Heart left ventricle (tissue), 16 donors: ENCODE data around the gene IL11. TPM values are rescaled to one million over a fixed set of nuclear protein-coding genes. Genes with fewer than 3 reads are reported as not detected.
A peak's percentile ranks its signal among the peaks of the same experiment; 100 is the strongest.

Experiments used
- ATAC-seq, 4 donors: fragments of 200-7000 bp; cut with Tn5 transposase; one replicate each; pipeline ENCODE4 v1.9.1; 2020 to 2022; ENCODE audit warnings: moderate library complexity in 4 of 4, mild to moderate bottlenecking in 3 of 4, moderate number of reproducible peaks in 1 of 4
- DNase-seq, 5 donors: peaks; one replicate each; pipeline ENCODE4 v3.0.0-alpha.2; 2020
- H3K27ac ChIP-seq, 12 donors: fragments of 200-600 bp; sonication (generic) in 4 of 12; one replicate each; pipeline versions ENCODE4 v1.5.0 to v1.8.0; 2016 to 2022; ENCODE audit warnings: mild to moderate bottlenecking in 2 of 12
- H3K27me3 ChIP-seq, 9 donors: fragments of 200-600 bp; sonication (generic) in 2 of 9; one replicate each; pipeline versions ENCODE4 v1.5.1 to v1.8.0; 2016 to 2022; ENCODE audit warnings: mild to moderate bottlenecking in 3 of 9
- H3K36me3 ChIP-seq, 9 donors: fragments of 200-600 bp; sonication (generic) in 2 of 9; one replicate each; pipeline versions ENCODE4 v1.5.0 to v1.8.0; 2018 to 2022; ENCODE audit warnings: mild to moderate bottlenecking in 2 of 9
- H3K4me1 ChIP-seq, 12 donors: fragments of 200-600 bp; sonication (generic) in 4 of 12; one replicate each; pipeline versions ENCODE4 v1.5.0 to v1.8.0; 2016 to 2022; ENCODE audit warnings: mild to moderate bottlenecking in 3 of 12
- H3K4me3 ChIP-seq, 12 donors: fragments of 200-600 bp; sonication (generic) in 4 of 12; one replicate each; pipeline versions ENCODE4 v1.5.0 to v1.8.0; 2017 to 2022; ENCODE audit warnings: mild to moderate bottlenecking in 9 of 12, moderate library complexity in 4 of 12
- H3K9me3 ChIP-seq, 12 donors: fragments of 200-600 bp; sonication (generic) in 4 of 12; one replicate each; pipeline versions ENCODE4 v1.5.0 to v1.8.0; 2016 to 2022; ENCODE audit warnings: mild to moderate bottlenecking in 1 of 12
- POLR2A ChIP-seq, 2 donors: fragments of 450-650 bp; IDR thresholded peaks; one replicate each; pipeline ENCODE4 v1.6.1; 2017; ENCODE audit warnings: antibody characterized with exemption in 2 of 2, mild to moderate bottlenecking in 2 of 2, moderate library complexity in 2 of 2
- WGBS, 4 donors: extraction: QIAGEN DNeasy Blood & Tissue Kit in 2 of 4; methylation state at CpG; one replicate each; pipeline versions ENCODE4 v1.1.5 to v1.1.7; 2013 to 2018; 5-methylcytosine and 5-hydroxymethylcytosine counted together
- intact Hi-C, 10 donors: fragments of 100-400 bp; cut with DNase I; formaldehyde crosslinking; loops; one replicate each; pipeline versions ENCODE4 v1.11.1 to v1.14.2; 2022
- polyA plus RNA-seq, 2 donors: library from polyadenylated mRNA; stranded (reverse); fragments of 200-250 nt; gene quantifications; one replicate each; pipeline ENCODE4 v1.2.3, GENCODE V29; 2013
- total RNA-seq, 9 donors: library from RNA; depleted of rRNA in 2 of 9; stranded (reverse); fragments of >200 nt in 2 of 9; fragmentation: NEBNext Ultra II Directional in 3 of 9; extraction: Animal tissue kit (Norgen Biotek cat#: 25700) in 3 of 9; gene quantifications; one replicate each; pipeline versions ENCODE4 v1.1.0 to v1.2.4, GENCODE V29; 2016 to 2023
- TF ChIP-seq, protein P1 (sequence below), 12 donors: fragments of 200-600 bp; sonication (generic) in 4 of 12; IDR thresholded peaks; one replicate each; pipeline versions ENCODE4 v1.5.0 to v1.8.0; 2018 to 2022; ENCODE audit warnings: antibody characterized with exemption in 12 of 12, mild to moderate bottlenecking in 5 of 12
- donor health status: ischemic (EF 13 %, LVEDD 7.1; RV severe dilation, severe dysfunction).
- donor health status: healthy with polysubstance abuse.
- donor health status: DM: no; HTN: yes; CAD: no.
- donor health status: DM: no; HTN: no; CAD: no.
- donor health status: ischemic (EF 25% LVEDD 6.9; RV normal size, moderate dysfunction).
- donor health status: ischemic (EF 25% LVEDD 5.7; RV mildly dilated, moderate dysfunction).
- donor health status: healthy.
- donor health status: DM: yes; HTN: yes; CAD: no.
- donor health status: ischemic (EF 35%, LVEDD 5.7; RV mildly dilated, moderate dysfunction).
- donor health status: nonischemic (EF 11% LVEDD 7.7; RV severe dilation, severe dysfunction).
- donor health status: DM: yes; HTN: yes; CAD: no.
- donor health status: PGD.
- donor health status: ischemic (EF 29% LVEDD 5.4; RV normal size, mild dysfunction).
- donor health status: nonischemic (EF 23%, LVEDD 6.1; RV moderate dilation, normal function).

Gene IL11
- total and polyA plus RNA-seq, 11 donors = 0.11 to 0.43 (median 0.25) TPM; not detected in 8

GRCh38 chr19:55347442-55348009 is 22.7 kb downstream of the IL11 start:
- no peak overlapping the region for H3K27ac ChIP-seq
- TF ChIP-seq, protein P1, sequence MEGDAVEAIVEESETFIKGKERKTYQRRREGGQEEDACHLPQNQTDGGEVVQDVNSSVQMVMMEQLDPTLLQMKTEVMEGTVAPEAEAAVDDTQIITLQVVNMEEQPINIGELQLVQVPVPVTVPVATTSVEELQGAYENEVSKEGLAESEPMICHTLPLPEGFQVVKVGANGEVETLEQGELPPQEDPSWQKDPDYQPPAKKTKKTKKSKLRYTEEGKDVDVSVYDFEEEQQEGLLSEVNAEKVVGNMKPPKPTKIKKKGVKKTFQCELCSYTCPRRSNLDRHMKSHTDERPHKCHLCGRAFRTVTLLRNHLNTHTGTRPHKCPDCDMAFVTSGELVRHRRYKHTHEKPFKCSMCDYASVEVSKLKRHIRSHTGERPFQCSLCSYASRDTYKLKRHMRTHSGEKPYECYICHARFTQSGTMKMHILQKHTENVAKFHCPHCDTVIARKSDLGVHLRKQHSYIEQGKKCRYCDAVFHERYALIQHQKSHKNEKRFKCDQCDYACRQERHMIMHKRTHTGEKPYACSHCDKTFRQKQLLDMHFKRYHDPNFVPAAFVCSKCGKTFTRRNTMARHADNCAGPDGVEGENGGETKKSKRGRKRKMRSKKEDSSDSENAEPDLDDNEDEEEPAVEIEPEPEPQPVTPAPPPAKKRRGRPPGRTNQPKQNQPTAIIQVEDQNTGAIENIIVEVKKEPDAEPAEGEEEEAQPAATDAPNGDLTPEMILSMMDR (IDR thresholded peaks at IDR 0.05) = no peak
- no peak for TF ChIP-seq POLR2A (IDR thresholded peaks at IDR 0.05)
- H3K4me1 ChIP-seq = peaks cover 0 to 8% (median 0%) of the 10 kb centered on the region in 12 donors
- intact Hi-C loops = no loop called here
- H3K36me3 ChIP-seq = peaks cover 0 to 24% (median 14%) of the 10 kb centered on the region in 9 donors
- no peak for DNase-seq
- H3K27me3 ChIP-seq = peaks cover 0 to 30% (median 14%) of the 10 kb centered on the region in 9 donors
- no peak overlapping the region for H3K4me3 ChIP-seq
- no peak for ATAC-seq
- no peaks in the 10 kb centered on the region for H3K9me3 ChIP-seq
- 77 to 90% (median 81%) methylated on average over 6 to 10 of the region's 10 CpGs for WGBS, 4 donors

GRCh38 chr19:55346725-55347441 is 23.4 kb downstream of the IL11 start:
- DNase-seq (no peak), ATAC-seq (no peak)
- no peak overlapping the region for H3K27ac ChIP-seq
- H3K4me3 ChIP-seq = no peak overlapping the region
- TF ChIP-seq, protein P1 (IDR thresholded peaks at IDR 0.05) = no peak
- TF ChIP-seq POLR2A (IDR thresholded peaks at IDR 0.05) = no peak
- H3K27me3 ChIP-seq = peaks cover 0 to 23% (median 8%) of the 10 kb centered on the region in 9 donors
- H3K4me1 ChIP-seq = peaks cover 0 to 8% (median 0%) of the 10 kb centered on the region in 12 donors
- peaks cover 0 to 31% (median 15%) of the 10 kb centered on the region in 9 donors for H3K36me3 ChIP-seq
- H3K9me3 ChIP-seq = no peaks in the 10 kb centered on the region
- 89 to 96% (median 89%) methylated on average over 20 to 41 of the region's 41 CpGs for WGBS, 4 donors
- intact Hi-C loops = no loop called here

GRCh38 chr19:55345818-55346724 is 24.2 kb downstream of the IL11 start:
- H3K27ac ChIP-seq = no peak overlapping the region
- ATAC-seq (peak in 3 of 4 donors; percentile 26 to 38 (median 27)), DNase-seq (peak; percentile 32 to 75 (median 52))
- intact Hi-C loops = loop anchor here in 1 of 10 donors (2.0 kb wide), 1 partner anchor 35 kb away; no protein-coding TSS in a partner anchor
- H3K4me3 ChIP-seq = no peak overlapping the region
- peaks cover 0 to 33% (median 15%) of the 10 kb centered on the region in 9 donors for H3K36me3 ChIP-seq
- H3K9me3 ChIP-seq = no peaks in the 10 kb centered on the region
- WGBS, 4 donors = 85 to 87% (median 86%) methylated on average over 35 to 43 of the region's 43 CpGs
- peaks cover 0 to 15% (median 0%) of the 10 kb centered on the region in 9 donors for H3K27me3 ChIP-seq
- no peak for TF ChIP-seq POLR2A (IDR thresholded peaks at IDR 0.05)
- TF ChIP-seq, protein P1 (IDR thresholded peaks at IDR 0.05) = no peak
- peaks cover 0 to 15% (median 5%) of the 10 kb centered on the region in 12 donors for H3K4me1 ChIP-seq
